Uterus (tissue), 2 donors: Measurements from ENCODE around the gene ZNF33A.

Experiments used
- POLR2A ChIP-seq, 2 donors: fragments of 450-650 bp; IDR thresholded peaks; one replicate each; pipeline ENCODE4 v1.6.1; 2016; ENCODE audit warnings: antibody characterized with exemption in 2 of 2, mild to moderate bottlenecking in 1 of 2, moderate library complexity in 1 of 2
- TF ChIP-seq, protein P1 (sequence below), 4 experiments: fragments of 200-600 bp in 2 of 4; fragments of 450-650 bp in 2 of 4; sonication (generic) in 2 of 4; IDR thresholded peaks; one replicate each; pipeline ENCODE4 v1.5.1; 2016 to 2019; ENCODE audit warnings: antibody characterized with exemption in 4 of 4, mild to moderate bottlenecking in 2 of 4, moderate library complexity in 1 of 4

DNA sequence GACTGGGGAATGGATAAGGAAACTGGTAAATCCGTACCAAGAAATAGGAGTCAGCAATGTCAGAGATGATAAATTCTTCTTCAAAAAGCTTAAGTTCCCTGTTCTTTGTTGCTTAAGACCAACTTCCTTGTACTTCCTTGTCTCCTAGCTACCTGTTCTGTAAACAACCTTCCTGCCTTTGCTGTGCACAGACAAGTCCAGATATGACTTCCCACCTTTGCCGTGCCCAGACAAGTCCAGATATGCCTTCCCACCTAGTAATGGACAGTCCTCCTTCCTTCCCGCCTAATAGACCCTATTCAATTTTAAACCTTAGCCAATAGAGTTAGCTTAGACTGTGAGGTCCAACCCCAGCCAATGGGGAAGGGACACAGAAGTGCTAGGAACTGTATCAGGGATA lies 2.5 kb upstream of the ZNF33A start:
- TF ChIP-seq, protein P1, sequence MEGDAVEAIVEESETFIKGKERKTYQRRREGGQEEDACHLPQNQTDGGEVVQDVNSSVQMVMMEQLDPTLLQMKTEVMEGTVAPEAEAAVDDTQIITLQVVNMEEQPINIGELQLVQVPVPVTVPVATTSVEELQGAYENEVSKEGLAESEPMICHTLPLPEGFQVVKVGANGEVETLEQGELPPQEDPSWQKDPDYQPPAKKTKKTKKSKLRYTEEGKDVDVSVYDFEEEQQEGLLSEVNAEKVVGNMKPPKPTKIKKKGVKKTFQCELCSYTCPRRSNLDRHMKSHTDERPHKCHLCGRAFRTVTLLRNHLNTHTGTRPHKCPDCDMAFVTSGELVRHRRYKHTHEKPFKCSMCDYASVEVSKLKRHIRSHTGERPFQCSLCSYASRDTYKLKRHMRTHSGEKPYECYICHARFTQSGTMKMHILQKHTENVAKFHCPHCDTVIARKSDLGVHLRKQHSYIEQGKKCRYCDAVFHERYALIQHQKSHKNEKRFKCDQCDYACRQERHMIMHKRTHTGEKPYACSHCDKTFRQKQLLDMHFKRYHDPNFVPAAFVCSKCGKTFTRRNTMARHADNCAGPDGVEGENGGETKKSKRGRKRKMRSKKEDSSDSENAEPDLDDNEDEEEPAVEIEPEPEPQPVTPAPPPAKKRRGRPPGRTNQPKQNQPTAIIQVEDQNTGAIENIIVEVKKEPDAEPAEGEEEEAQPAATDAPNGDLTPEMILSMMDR (IDR thresholded peaks at IDR 0.05) = no peak
- TF ChIP-seq POLR2A (IDR thresholded peaks at IDR 0.05) = no peak
